Pancreas (tissue), 10 donors: ENCODE results near the gene METRN. TPM values are rescaled to one million over a fixed set of nuclear protein-coding genes. Genes with fewer than 3 reads are reported as not detected.
A peak's percentile ranks its signal among the peaks of the same experiment; 100 is the strongest.
"Not testable (repeated sequence)": the region's sequence is repeated elsewhere in the genome, so short reads cannot be mapped to it uniquely, and the experiment has no call there.

Experiments used
- ATAC-seq, 4 donors: fragments of 200-7000 bp; cut with Tn5 transposase; one replicate each; pipeline versions ENCODE4 v1.8.0 to v1.9.1; 2020; ENCODE audit warnings: mild to moderate bottlenecking in 4 of 4, moderate library complexity in 4 of 4
- DNase-seq, 6 donors: peaks; one replicate each; pipeline ENCODE4 v3.0.0-alpha.2; 2020
- FAIRE-seq: peaks from 2 replicates; lab custom pipeline; 2012; peaks lifted over from hg19 to GRCh38; lab: Jason Lieb, UNC
- H3K27ac ChIP-seq, 4 donors: fragments of 200-600 bp; sonication (generic); 1 replicate in 3 of 4; 2 replicates in 1 of 4; pipeline versions ENCODE4 v1.5.0 to v1.8.0; 2020
- H3K27me3 ChIP-seq, 4 donors: fragments of 200-600 bp; one replicate each; pipeline ENCODE4 v1.8.0; 2021
- H3K36me3 ChIP-seq, 3 donors: fragments of 200-600 bp; sonication (generic) in 1 of 3; one replicate each; pipeline versions ENCODE4 v1.5.0 to v1.8.0; 2020 to 2021
- H3K4me1 ChIP-seq, 3 donors: fragments of 200-600 bp; one replicate each; pipeline ENCODE4 v1.8.0; 2021
- H3K4me3 ChIP-seq, 4 donors: fragments of 200-600 bp; sonication (generic) in 2 of 4; one replicate each; pipeline versions ENCODE4 v1.5.0 to v1.8.0; 2020 to 2021
- H3K9me3 ChIP-seq, 4 donors: fragments of 200-600 bp; one replicate each; pipeline ENCODE4 v1.8.0; 2021
- WGBS, 2 donors: extraction: QIAGEN DNeasy Blood & Tissue Kit; methylation state at CpG; one replicate each; pipeline ENCODE4 v1.1.7; 2013; 5-methylcytosine and 5-hydroxymethylcytosine counted together
- intact Hi-C, 3 donors: fragments of 100-400 bp; cut with DNase I; formaldehyde crosslinking; loops; one replicate each; pipeline versions ENCODE4 v1.11.1 to v1.14.2; 2022
- polyA plus RNA-seq, 2 donors: library from polyadenylated mRNA; stranded (reverse); fragments of 200-250 nt; gene quantifications; one replicate each; pipeline ENCODE4 v1.2.3, GENCODE V29; 2013
- total RNA-seq, 6 donors: library from RNA; stranded (reverse); fragmentation: NEBNext Ultra II Directional in 4 of 6; extraction: Animal tissue kit (Norgen Biotek cat#: 25700) in 4 of 6; gene quantifications; one replicate each; pipeline versions ENCODE4 v1.2.1 to v1.2.4, GENCODE V29; 2021 to 2023
- TF ChIP-seq, protein P1 (sequence below), 4 donors: fragments of 200-600 bp; sonication (generic) in 3 of 4; IDR thresholded peaks; one replicate each; pipeline versions ENCODE4 v1.5.0 to v1.8.0; 2021; ENCODE audit warnings: antibody characterized with exemption in 4 of 4
- donor health status: healthy with polysubstance abuse.
- donor health status: DM: no; HTN: no; CAD: no; lungs with moderate emphysema.
- donor health status: DM: no; HTN: no; CAD: no.
- donor health status: control.
- donor health status: control.
- donor health status: Bipolar disorder and iron deficiency.
- donor health status: DM: yes; HTN: yes; CAD: no.
- donor health status: DM: no; HTN: no; CAD: no.
- donor health status: DM: no; HTN: no; CAD: no.
- donor health status: DM: yes; HTN: yes; CAD: no.

The METRN gene
- total and polyA plus RNA-seq, 8 donors = 27.6 to 82.0 (median 42.2) TPM

DNA sequence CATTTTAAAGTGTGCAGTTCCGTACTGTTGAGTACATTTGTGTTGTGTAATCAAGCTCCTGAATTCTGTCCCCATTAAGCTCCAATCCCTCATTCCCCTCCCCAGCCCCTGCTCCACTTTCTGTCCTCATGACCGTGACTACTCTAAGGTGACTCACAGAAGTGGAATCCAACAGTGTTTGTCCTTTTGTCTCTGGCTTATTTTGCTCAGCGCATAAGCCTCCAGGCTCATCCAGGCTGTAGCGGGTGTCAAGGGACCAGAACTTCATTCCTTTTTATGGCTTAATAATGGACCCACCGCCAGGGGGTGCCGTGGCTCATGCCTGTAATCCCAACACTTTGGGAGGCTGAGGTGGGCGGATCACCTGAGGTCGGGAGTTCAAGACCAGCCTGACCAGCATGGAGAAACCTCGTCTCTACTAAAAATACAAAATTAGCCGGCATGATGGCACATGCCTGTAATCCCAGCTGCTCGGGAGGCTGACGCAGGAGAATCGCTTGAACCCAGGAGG, 2.1 kb upstream of the METRN start:
- TF ChIP-seq, protein P1, sequence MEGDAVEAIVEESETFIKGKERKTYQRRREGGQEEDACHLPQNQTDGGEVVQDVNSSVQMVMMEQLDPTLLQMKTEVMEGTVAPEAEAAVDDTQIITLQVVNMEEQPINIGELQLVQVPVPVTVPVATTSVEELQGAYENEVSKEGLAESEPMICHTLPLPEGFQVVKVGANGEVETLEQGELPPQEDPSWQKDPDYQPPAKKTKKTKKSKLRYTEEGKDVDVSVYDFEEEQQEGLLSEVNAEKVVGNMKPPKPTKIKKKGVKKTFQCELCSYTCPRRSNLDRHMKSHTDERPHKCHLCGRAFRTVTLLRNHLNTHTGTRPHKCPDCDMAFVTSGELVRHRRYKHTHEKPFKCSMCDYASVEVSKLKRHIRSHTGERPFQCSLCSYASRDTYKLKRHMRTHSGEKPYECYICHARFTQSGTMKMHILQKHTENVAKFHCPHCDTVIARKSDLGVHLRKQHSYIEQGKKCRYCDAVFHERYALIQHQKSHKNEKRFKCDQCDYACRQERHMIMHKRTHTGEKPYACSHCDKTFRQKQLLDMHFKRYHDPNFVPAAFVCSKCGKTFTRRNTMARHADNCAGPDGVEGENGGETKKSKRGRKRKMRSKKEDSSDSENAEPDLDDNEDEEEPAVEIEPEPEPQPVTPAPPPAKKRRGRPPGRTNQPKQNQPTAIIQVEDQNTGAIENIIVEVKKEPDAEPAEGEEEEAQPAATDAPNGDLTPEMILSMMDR (IDR thresholded peaks at IDR 0.05) = peak in 1 of 4 donors; percentile 8
- not testable (repeated sequence) for ATAC-seq, H3K27ac ChIP-seq, FAIRE-seq, H3K36me3 ChIP-seq, H3K9me3 ChIP-seq, H3K4me3 ChIP-seq
- WGBS, 2 donors = 45 to 46% methylated on average over 13 of the region's 13 CpGs
- Histone ChIP-seq H3K27me3 (peaks cover 0 to 16% (median 0%) of the 10 kb centered on the region in 4 donors), H3K4me1 (peaks cover 0 to 13% (median 10%) of the 10 kb centered on the region in 3 donors)
- intact Hi-C loops = loop anchor here in 2 of 3 donors (5.0 to 10.0 kb wide), 2 partner anchors 342 to 345 kb away; no protein-coding TSS in a partner anchor
- DNase-seq = peak in 1 of 6 donors; percentile 40

DNA sequence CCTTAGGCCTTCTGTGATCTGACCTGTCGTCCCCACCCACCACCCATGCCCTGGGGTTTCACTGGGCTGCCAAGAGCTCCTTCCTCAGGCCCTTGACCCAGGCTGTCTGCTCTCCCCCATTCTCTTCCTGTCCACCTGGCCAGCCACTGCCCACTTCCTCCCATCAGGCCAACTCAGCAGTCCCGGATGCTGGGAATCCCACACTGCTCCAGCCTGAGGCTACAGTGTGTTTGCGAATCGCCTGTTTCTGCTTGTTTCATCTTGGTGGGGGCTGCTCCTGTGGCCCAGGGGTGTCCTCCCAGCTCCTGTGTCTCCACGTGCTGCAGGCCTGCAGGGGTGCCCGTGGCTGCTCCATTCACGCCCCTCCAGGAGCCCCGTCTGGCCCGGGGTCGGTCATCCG, 839 bp upstream of the METRN start:
- TF ChIP-seq, protein P1 (IDR thresholded peaks at IDR 0.05) = no peak
- Histone ChIP-seq H3K27me3 (peaks cover 0 to 10% (median 0%) of the 10 kb centered on the region in 4 donors), H3K27ac (no peak overlapping the region), H3K4me3 (peak overlapping the region in 1 of 4 donors; percentile 38), H3K4me1 (peaks cover 0 to 13% (median 10%) of the 10 kb centered on the region in 3 donors), H3K36me3 (no peaks in the 10 kb centered on the region), H3K9me3 (no peaks in the 10 kb centered on the region)
- no peak for DNase-seq
- no peak for ATAC-seq
- 73 to 81% methylated on average over 11 of the region's 11 CpGs for WGBS, 2 donors
- intact Hi-C loops = loop anchor here in 2 of 3 donors (2.0 to 10.0 kb wide), 3 partner anchors 73 to 343 kb away; no protein-coding TSS in a partner anchor
- no peak for FAIRE-seq

DNA sequence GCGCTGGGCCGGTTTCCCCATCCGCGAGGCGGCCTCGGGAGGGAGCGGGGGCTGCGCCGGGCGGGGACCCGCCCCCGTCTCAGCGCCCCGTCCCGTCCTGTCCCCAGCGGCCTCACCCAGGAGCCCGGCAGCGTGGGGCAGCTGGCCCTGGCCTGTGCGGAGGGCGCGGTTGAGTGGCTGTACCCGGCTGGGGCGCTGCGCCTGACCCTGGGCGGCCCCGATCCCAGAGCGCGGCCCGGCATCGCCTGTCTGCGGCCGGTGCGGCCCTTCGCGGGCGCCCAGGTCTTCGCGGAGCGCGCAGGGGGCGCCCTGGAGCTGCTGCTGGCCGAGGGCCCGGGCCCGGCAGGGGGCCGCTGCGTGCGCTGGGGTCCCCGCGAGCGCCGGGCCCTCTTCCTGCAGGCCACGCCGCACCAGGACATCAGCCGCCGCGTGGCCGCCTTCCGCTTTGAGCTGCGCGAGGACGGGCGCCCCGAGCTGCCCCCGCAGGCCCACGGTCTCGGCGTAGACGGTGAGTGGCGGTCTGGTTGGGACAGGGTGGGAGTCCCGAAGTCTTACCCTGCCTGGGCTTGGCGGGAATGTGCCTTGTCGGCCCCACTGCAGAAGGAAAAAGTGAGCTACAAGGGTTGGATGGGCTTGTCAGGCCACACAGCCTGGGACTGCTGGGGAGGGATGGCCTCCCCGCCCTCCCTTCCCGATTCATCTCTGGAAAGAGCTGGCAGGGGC, 720 bp downstream of the METRN start:
- DNase-seq = peak in 1 of 6 donors; percentile 78
- peak overlapping the region; percentile 36 to 60 (median 50) for H3K27ac ChIP-seq
- intact Hi-C loops = loop anchor here in 2 of 3 donors (2.0 to 10.0 kb wide), 2 partner anchors 71 to 339 kb away; no protein-coding TSS in a partner anchor
- WGBS, 2 donors = 3% methylated on average over 48 to 74 of the region's 74 CpGs
- TF ChIP-seq, protein P1 (IDR thresholded peaks at IDR 0.05) = no peak
- H3K4me1 ChIP-seq = peaks cover 6 to 23% (median 18%) of the 10 kb centered on the region in 3 donors
- peak overlapping the region; percentile 56 to 89 (median 68) for H3K4me3 ChIP-seq
- H3K9me3 ChIP-seq = no peaks in the 10 kb centered on the region
- peak in 3 of 4 donors; percentile 2 to 10 (median 3) for ATAC-seq
- H3K27me3 ChIP-seq = peaks cover 0 to 9% (median 0%) of the 10 kb centered on the region in 4 donors
- FAIRE-seq = no peak
- no peaks in the 10 kb centered on the region for H3K36me3 ChIP-seq

DNA sequence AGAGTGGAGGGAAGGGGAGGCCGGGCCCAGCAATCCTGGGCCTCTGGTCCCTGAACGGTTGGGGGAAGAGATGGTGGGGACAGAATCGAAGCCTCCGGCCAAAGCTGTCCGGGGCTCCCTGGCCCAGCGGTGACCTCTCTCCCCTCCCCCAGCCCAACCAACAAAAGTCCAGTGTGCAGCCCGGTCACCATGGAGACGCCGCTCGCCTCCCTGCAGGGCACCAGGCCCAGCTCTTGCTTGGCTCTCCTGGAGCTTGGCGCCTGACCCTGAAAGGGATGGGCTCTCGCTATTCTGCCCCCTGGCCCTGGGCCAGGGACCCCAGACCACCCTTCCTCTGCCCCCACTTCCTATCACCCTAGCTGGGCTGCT, 1.3 kb downstream of the METRN start:
- H3K4me3 ChIP-seq = peak overlapping the region in 3 of 4 donors; percentile 56 to 89 (median 67)
- 12 to 15% methylated on average over 12 of the region's 12 CpGs for WGBS, 2 donors
- intact Hi-C loops = loop anchor here in 1 of 3 donors (10.0 kb wide), 1 partner anchor 339 kb away; no protein-coding TSS in a partner anchor

More for the DNA sequence above, 1.3 kb downstream of the METRN start:
- peaks cover 0 to 4% (median 0%) of the 10 kb centered on the region in 4 donors for H3K27me3 ChIP-seq
- H3K4me1 ChIP-seq = peaks cover 6 to 23% (median 18%) of the 10 kb centered on the region in 3 donors
- H3K9me3 ChIP-seq = no peaks in the 10 kb centered on the region
- FAIRE-seq (no peak), ATAC-seq (peak in 2 of 4 donors; percentile 26 to 34), DNase-seq (peak in 4 of 6 donors; percentile 68 to 83 (median 74))
- H3K36me3 ChIP-seq = no peaks in the 10 kb centered on the region
- H3K27ac ChIP-seq = peak overlapping the region; percentile 44 to 68 (median 52)
- TF ChIP-seq, protein P1 (IDR thresholded peaks at IDR 0.05) = no peak
